Endodermal cell (in vitro differentiated cells): ENCODE measurements around the gene LEMD3. TPM values are rescaled to one million over a fixed set of nuclear protein-coding genes. Genes with fewer than 3 reads are reported as not detected.

Experiments
- DNase-seq: peaks from one replicate; pipeline ENCODE4 v3.0.0-alpha.2; 2017
- H3K27ac ChIP-seq: 2 replicates; pipeline ENCODE4 v1.5.1; 2013; ENCODE audit warnings: mild to moderate bottlenecking, low read depth, low read length, moderate library complexity
- H3K27me3 ChIP-seq: 2 replicates; pipeline ENCODE4 v1.6.1; 2013; ENCODE audit warnings: mild to moderate bottlenecking, low read length, moderate library complexity; ENCODE audit not compliant: insufficient read depth, control insufficient read depth, poor library complexity, severe bottlenecking
- H3K36me3 ChIP-seq: 2 replicates; pipeline ENCODE4 v1.7.0; 2013; ENCODE audit warnings: mild to moderate bottlenecking, low read length, moderate library complexity; ENCODE audit not compliant: control insufficient read depth, insufficient read depth
- H3K4me1 ChIP-seq: one replicate; pipeline ENCODE4 v1.7.0; 2013; ENCODE audit warnings: low read length; ENCODE audit not compliant: control insufficient read depth, insufficient read depth
- H3K4me3 ChIP-seq: 2 replicates; pipeline ENCODE4 v1.5.1; 2013; ENCODE audit warnings: mild to moderate bottlenecking, low read length, moderate library complexity
- H3K9ac ChIP-seq: 2 replicates; pipeline ENCODE4 v1.6.1; 2013; ENCODE audit warnings: mild to moderate bottlenecking, low read length, moderate library complexity; ENCODE audit not compliant: poor library complexity, severe bottlenecking; ENCODE audit errors: extremely low read depth
- H3K9me3 ChIP-seq: 2 replicates; pipeline ENCODE4 v1.6.1; 2013; ENCODE audit warnings: mild to moderate bottlenecking, low read length, moderate library complexity; ENCODE audit not compliant: control insufficient read depth
- H3K27ac Mint-ChIP-seq: 2 replicates; pipeline ENCODE4 v1.8.0; 2020; ENCODE audit warnings: mixed read lengths
- H3K27me3 Mint-ChIP-seq: 2 replicates; pipeline ENCODE4 v1.8.0; 2021; ENCODE audit warnings: mild to moderate bottlenecking, mixed read lengths; ENCODE audit not compliant: insufficient read depth
- H3K36me3 Mint-ChIP-seq: 2 replicates; pipeline ENCODE4 v1.8.0; 2020; ENCODE audit warnings: low read depth, mixed read lengths
- H3K4me1 Mint-ChIP-seq: 2 replicates; pipeline ENCODE4 v1.8.0; 2020; ENCODE audit warnings: mixed read lengths
- H3K4me3 Mint-ChIP-seq: 2 replicates; pipeline ENCODE4 v1.8.0; 2020; ENCODE audit warnings: mild to moderate bottlenecking, moderate library complexity, mixed read lengths
- H3K9me3 Mint-ChIP-seq: 2 replicates; pipeline ENCODE4 v1.8.0; 2020; ENCODE audit warnings: mild to moderate bottlenecking, mixed read lengths
- CTCF ChIP-seq: fragments of 200-600 bp; sonication (generic); conservative IDR thresholded peaks from 2 replicates; pipeline ENCODE4 v1.5.0; 2021; ENCODE audit warnings: antibody characterized with exemption, mild to moderate bottlenecking
- WGBS, 2 experiments: methylation state at CpG; one replicate each; pipeline versions ENCODE4 v1.1.5 to v1.1.7; 2013; ENCODE audit warnings: missing lambda C conversion rate in 2 of 2, mixed read lengths in 1 of 2; ENCODE audit not compliant: insufficient coverage in 1 of 2, insufficient read length in 1 of 2; 5-methylcytosine and 5-hydroxymethylcytosine counted together
- total RNA-seq, 2 donors: library from RNA; stranded (reverse); fragmentation: NEBNext Ultra II Directional in 1 of 2; extraction: Animal tissue kit (Norgen Biotek cat#: 25700) in 1 of 2; gene quantifications; 2 replicates in 1 of 2; 3 replicates in 1 of 2; pipeline ENCODE4 v1.2.1, GENCODE V29; 2021

Gene LEMD3
- total RNA-seq, 2 donors from 2014 or later: 35.8 to 37.3 TPM

DNA sequence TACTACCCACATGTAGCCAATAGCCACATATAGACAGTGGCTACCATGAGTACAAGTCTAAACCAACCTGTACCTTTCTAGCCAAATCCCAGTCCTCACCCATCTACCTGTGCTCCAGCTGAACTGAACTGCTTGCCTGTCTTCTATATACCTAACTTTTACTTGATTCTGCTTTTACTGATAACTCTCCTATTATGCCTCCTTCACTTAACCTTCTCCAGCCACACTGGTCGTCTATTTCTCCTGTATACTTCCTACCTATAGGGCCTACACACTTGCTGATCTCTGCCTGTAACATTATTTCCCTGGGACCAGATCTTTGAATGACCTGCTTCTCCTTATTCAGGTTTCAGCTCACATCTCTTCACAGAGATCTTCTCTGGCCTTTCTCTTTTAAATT, 83.1 kb downstream of the LEMD3 start:
- Histone ChIP-seq H3K36me3 (peaks cover 18% of the 10 kb centered on the region), H3K4me1 (no peaks in the 10 kb centered on the region), H3K9me3 (no peaks in the 10 kb centered on the region), H3K27me3 (no peaks in the 10 kb centered on the region), H3K4me3 (no peak overlapping the region), H3K9ac (no peak overlapping the region), H3K27ac (no peak overlapping the region)
- Mint-ChIP-seq H3K4me1 (no peaks in the 10 kb centered on the region), H3K27ac (no peak overlapping the region), H3K36me3 (peaks cover 7% of the 10 kb centered on the region), H3K9me3 (no peaks in the 10 kb centered on the region), H3K4me3 (no peak overlapping the region), H3K27me3 (no peaks in the 10 kb centered on the region)
- WGBS, 2 experiments: 89 to 100% methylated on average over 1 of the region's 1 CpG
- DNase-seq: no peak
- TF ChIP-seq CTCF: no peak

DNA sequence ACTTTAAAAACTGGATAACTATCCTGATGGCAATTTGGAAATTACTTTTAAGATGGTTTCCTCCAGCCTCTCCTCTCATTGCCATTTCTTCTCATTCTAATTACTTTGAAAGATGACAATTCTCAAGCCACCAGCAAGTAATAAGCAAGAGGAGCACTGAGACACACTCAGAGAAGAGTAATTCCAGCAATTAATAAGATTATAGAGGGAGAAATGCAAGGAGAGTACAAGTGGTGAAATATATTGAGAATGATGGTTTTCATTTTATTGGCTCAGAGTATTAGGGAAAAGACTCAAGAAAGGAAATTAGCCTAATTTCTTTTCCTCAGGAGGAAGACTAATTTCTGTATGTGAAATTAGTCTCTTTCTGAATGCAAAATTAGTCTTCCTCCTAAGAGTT, 88.6 kb downstream of the LEMD3 start:
- H3K9ac ChIP-seq: no peak overlapping the region
- H3K27me3 Mint-ChIP-seq: no peaks in the 10 kb centered on the region
- no peaks in the 10 kb centered on the region for H3K9me3 Mint-ChIP-seq
- no peak overlapping the region for H3K27ac ChIP-seq
- H3K4me1 Mint-ChIP-seq: no peaks in the 10 kb centered on the region
- TF ChIP-seq CTCF: no peak
- H3K4me3 ChIP-seq: no peak overlapping the region
- no peaks in the 10 kb centered on the region for H3K36me3 ChIP-seq
- no peak for DNase-seq
- H3K36me3 Mint-ChIP-seq: no peaks in the 10 kb centered on the region
- no peaks in the 10 kb centered on the region for H3K27me3 ChIP-seq
- no peak overlapping the region for H3K27ac Mint-ChIP-seq
- no peaks in the 10 kb centered on the region for H3K4me1 ChIP-seq
- H3K9me3 ChIP-seq: no peaks in the 10 kb centered on the region
- H3K4me3 Mint-ChIP-seq: no peak overlapping the region

- Mint-ChIP-seq H3K4me1 (no peaks in the 10 kb centered on the region), H3K27me3 (no peaks in the 10 kb centered on the region), H3K36me3 (no peaks in the 10 kb centered on the region), H3K4me3 (no peak overlapping the region), H3K27ac (no peak overlapping the region), H3K9me3 (no peaks in the 10 kb centered on the region)
- Histone ChIP-seq H3K4me1 (no peaks in the 10 kb centered on the region), H3K4me3 (no peak overlapping the region), H3K9ac (no peak overlapping the region), H3K27me3 (no peaks in the 10 kb centered on the region), H3K9me3 (no peaks in the 10 kb centered on the region), H3K36me3 (no peaks in the 10 kb centered on the region), H3K27ac (no peak overlapping the region)
- no peak for TF ChIP-seq CTCF
- DNase-seq: no peak
Observed at GRCh38 chr12:65259501-65259900, 90.1 kb downstream of the LEMD3 start.
